GM23338 (cell line): Measurements from ENCODE around the gene AK9. TPM values are rescaled to one million over a fixed set of nuclear protein-coding genes. Genes with fewer than 3 reads are reported as not detected.

Source experiments
- ATAC-seq: fragments of 200-7000 bp; cut with Tn5 transposase; 3 replicates; pipeline ENCODE4 v1.9.1; 2020
- DNase-seq: peaks from one replicate; pipeline ENCODE4 v3.0.0-alpha.2; 2015; ENCODE audit warnings: low spot score
- H2AFZ ChIP-seq: fragments of 200-600 bp; sonication (generic); 2 replicates; pipeline ENCODE4 v1.8.0; 2016; ENCODE audit warnings: antibody characterized with exemption, mild to moderate bottlenecking, moderate library complexity
- H3F3A ChIP-seq: fragments of 200-600 bp; sonication (generic); replicated peaks from 2 replicates; pipeline ENCODE4 v1.8.0; 2017; ENCODE audit warnings: antibody characterized with exemption, mixed run types, low read depth
- H3K27ac ChIP-seq: fragments of 200-600 bp; sonication (generic); 2 replicates; pipeline ENCODE4 v1.6.1; 2016; ENCODE audit warnings: low read depth
- H3K27me3 ChIP-seq: fragments of 200-600 bp; sonication (generic); 2 replicates; pipeline ENCODE4 v1.8.0; 2016; ENCODE audit warnings: mild to moderate bottlenecking, mixed run types, moderate library complexity; ENCODE audit not compliant: insufficient read depth
- H3K36me3 ChIP-seq: fragments of 200-600 bp; sonication (generic); 2 replicates; pipeline ENCODE4 v1.8.0; 2016; ENCODE audit warnings: mild to moderate bottlenecking; ENCODE audit not compliant: insufficient read depth
- H3K4me1 ChIP-seq: fragments of 200-600 bp; sonication (generic); 2 replicates; pipeline ENCODE4 v1.8.0; 2016; ENCODE audit warnings: mild to moderate bottlenecking, moderate library complexity; ENCODE audit not compliant: insufficient read depth
- H3K4me2 ChIP-seq: fragments of 200-600 bp; sonication (generic); 2 replicates; pipeline ENCODE4 v1.7.1; 2017; ENCODE audit warnings: mixed run types
- H3K4me3 ChIP-seq: fragments of 200-600 bp; sonication (generic); 2 replicates; pipeline ENCODE4 v1.6.1; 2016; ENCODE audit warnings: mixed run types
- H3K79me2 ChIP-seq: fragments of 200-600 bp; sonication (generic); replicated peaks from 2 replicates; pipeline ENCODE4 v1.8.0; 2017; ENCODE audit warnings: mild to moderate bottlenecking; ENCODE audit not compliant: insufficient read depth
- H3K9me2 ChIP-seq: fragments of 200-600 bp; sonication (generic); 2 replicates; pipeline ENCODE4 v1.8.0; 2017; ENCODE audit not compliant: insufficient read depth
- H4K20me1 ChIP-seq: fragments of 200-600 bp; sonication (generic); replicated peaks from 2 replicates; pipeline ENCODE4 v1.8.0; 2017; ENCODE audit warnings: mild to moderate bottlenecking; ENCODE audit not compliant: insufficient read depth
- H3K27ac Mint-ChIP-seq: 2 replicates; pipeline ENCODE4 v1.8.0; 2020; ENCODE audit warnings: inconsistent platforms, mild to moderate bottlenecking, moderate library complexity, mixed read lengths
- H3K27me3 Mint-ChIP-seq: 3 replicates; pipeline ENCODE4 v1.8.0; 2022; ENCODE audit warnings: low read depth, mild to moderate bottlenecking, moderate library complexity, mixed read lengths, inconsistent platforms; ENCODE audit not compliant: insufficient read depth, poor library complexity
- H3K36me3 Mint-ChIP-seq: 3 replicates; pipeline ENCODE4 v1.8.0; 2021; ENCODE audit warnings: low read depth, mild to moderate bottlenecking, inconsistent platforms, moderate library complexity, mixed read lengths
- H3K4me1 Mint-ChIP-seq: 3 replicates; pipeline ENCODE4 v1.8.0; 2020; ENCODE audit warnings: mild to moderate bottlenecking, inconsistent platforms, mixed read lengths
- H3K4me3 Mint-ChIP-seq: 3 replicates; pipeline ENCODE4 v1.8.0; 2021; ENCODE audit warnings: moderate library complexity, mild to moderate bottlenecking, inconsistent platforms, mixed read lengths
- H3K9me3 Mint-ChIP-seq: 3 replicates; pipeline ENCODE4 v1.8.0; 2020; ENCODE audit warnings: moderate library complexity, mild to moderate bottlenecking, inconsistent platforms, mixed read lengths
- CREB1 ChIP-seq: fragments of 250-450 bp; sonication (Bioruptor Pico); IDR thresholded peaks from 2 replicates; pipeline ENCODE4 v1.5.0; 2020; ENCODE audit warnings: low read depth, mild to moderate bottlenecking, moderate library complexity
- CTCF ChIP-seq, 2 experiments: fragments of 200-600 bp in 1 of 2; sonication (generic) in 1 of 2; conservative IDR thresholded peaks; 2 replicates each; pipeline versions ENCODE4 v1.5.1 to v1.6.1; 2016 to 2017; ENCODE audit warnings: antibody characterized with exemption in 2 of 2, low read depth in 2 of 2, mild to moderate bottlenecking in 2 of 2, moderate library complexity in 1 of 2
- EZH2 ChIP-seq: fragments of 200-600 bp; sonication (generic); IDR thresholded peaks from one replicate; pipeline ENCODE4 v1.8.0; 2017; ENCODE audit warnings: antibody characterized with exemption, mild to moderate bottlenecking, low read depth; ENCODE audit not compliant: unreplicated experiment
- EZH2phosphoT487 ChIP-seq: fragments of 200-600 bp; sonication (generic); IDR thresholded peaks from one replicate; pipeline ENCODE4 v1.8.1; 2018; ENCODE audit warnings: antibody characterized with exemption; ENCODE audit not compliant: unreplicated experiment
- JUNB ChIP-seq: IDR thresholded peaks from one replicate; pipeline ENCODE4 v1.6.1; 2016; ENCODE audit warnings: antibody characterized with exemption; ENCODE audit not compliant: unreplicated experiment
- NANOG ChIP-seq: IDR thresholded peaks from 2 replicates; pipeline ENCODE4 v1.6.1; 2016; ENCODE audit warnings: antibody characterized with exemption, borderline replicate concordance
- POLR2AphosphoS5 ChIP-seq: IDR thresholded peaks from 2 replicates; pipeline ENCODE4 v1.6.1; 2016; ENCODE audit warnings: antibody characterized with exemption, low read depth
- ZNF462 ChIP-seq: fragments of 250-450 bp; sonication (Bioruptor Pico); IDR thresholded peaks from 2 replicates; pipeline ENCODE4 v1.5.0; 2020; ENCODE audit warnings: mild to moderate bottlenecking, moderate library complexity
- polyA plus RNA-seq: library from polyadenylated mRNA; unstranded; fragments of >200 nt; fragmentation: Nextera tagmentation; extraction: Ambion mirVana; gene quantifications from 2 replicates; pipeline ENCODE4 v1.2.1, GENCODE V29; 2016
- total RNA-seq: library from RNA; depleted of rRNA; stranded (reverse); fragments of >200 nt; shearing (Covaris generic); gene quantifications from 2 replicates; pipeline ENCODE4 v1.2.3, GENCODE V29; 2014

Gene AK9
- total and polyA plus RNA-seq, 2 experiments from 2014 or later = 2.0 to 6.4 TPM

- no peak for TF ChIP-seq ZNF462
- no peak for TF ChIP-seq EZH2
- no peak for TF ChIP-seq JUNB
These were observed 183.4 kb downstream of the AK9 start (continued) for GRCh38 chr6:109507490-109508072.

- no peaks in the 10 kb centered on the region for H3K79me2 ChIP-seq
- peaks cover 10% of the 10 kb centered on the region for H3K27me3 Mint-ChIP-seq
- TF ChIP-seq ZNF462 (no peak), CTCF (conservative IDR thresholded peaks at IDR 0.05; ENCODE audit: low read depth in 2 of 2) (no peak), POLR2AphosphoS5 (no peak), NANOG (no peak), JUNB (no peak), CREB1 (CRISPR knock-in tag) (no peak), EZH2phosphoT487 (no peak)
These were observed 184.2 kb downstream of the AK9 start for GRCh38 chr6:109506841-109507240.

More at GRCh38 chr6:109506841-109507240, 184.2 kb downstream of the AK9 start:
- no peaks in the 10 kb centered on the region for H3K27me3 ChIP-seq
- peaks cover 4% of the 10 kb centered on the region; the same call in 1 of the 2 replicates for H3K9me2 ChIP-seq
- no peak overlapping the region for H2AFZ ChIP-seq
- no peak for ATAC-seq
- H3K4me2 ChIP-seq = no peak overlapping the region
- peaks cover 4% of the 10 kb centered on the region; the same call in 1 of the 2 replicates for H3K36me3 ChIP-seq
- no peak overlapping the region for H3K27ac Mint-ChIP-seq
- no peaks in the 10 kb centered on the region for H3F3A ChIP-seq
- peaks cover 26% of the 10 kb centered on the region for H3K36me3 Mint-ChIP-seq
- no peaks in the 10 kb centered on the region; the same call in 1 of the 2 replicates for H3K4me1 ChIP-seq
- DNase-seq = no peak
- peaks cover 35% of the 10 kb centered on the region for H3K9me3 Mint-ChIP-seq
- no peak overlapping the region for H3K27ac ChIP-seq
- H3K4me3 ChIP-seq = no peak overlapping the region
- H4K20me1 ChIP-seq = no peaks in the 10 kb centered on the region
- no peak overlapping the region for H3K4me3 Mint-ChIP-seq
- H3K4me1 Mint-ChIP-seq = peaks cover 25% of the 10 kb centered on the region
